Uterus (tissue), 4 donors: ENCODE measurements around the gene MSANTD3. TPM values are rescaled to one million over a fixed set of nuclear protein-coding genes. Genes with fewer than 3 reads are reported as not detected.

ENCODE experiments used
- DNase-seq, 2 donors: peaks; one replicate each; pipeline ENCODE4 v3.0.0-alpha.2; 2019 to 2020
- H3K27ac ChIP-seq, 2 donors: fragments of 200-600 bp; sonication (generic); 1 replicate in 1 of 2; 2 replicates in 1 of 2; pipeline ENCODE4 v1.5.1; 2016 to 2018
- H3K27me3 ChIP-seq, 2 donors: fragments of 200-600 bp; sonication (generic); one replicate each; pipeline ENCODE4 v1.5.1; 2018 to 2019; ENCODE audit warnings: control low read depth in 1 of 2
- H3K36me3 ChIP-seq, 2 donors: fragments of 200-600 bp; sonication (generic); one replicate each; pipeline ENCODE4 v1.5.1; 2019; ENCODE audit warnings: control low read depth in 1 of 2
- H3K4me1 ChIP-seq, 2 donors: fragments of 200-600 bp; sonication (generic); one replicate each; pipeline ENCODE4 v1.5.1; 2018 to 2019; ENCODE audit warnings: control low read depth in 1 of 2
- H3K4me3 ChIP-seq, 2 donors: fragments of 200-600 bp; sonication (generic); 1 replicate in 1 of 2; 2 replicates in 1 of 2; pipeline ENCODE4 v1.5.1; 2018 to 2019; ENCODE audit warnings: mild to moderate bottlenecking in 1 of 2
- H3K9me3 ChIP-seq, 2 donors: fragments of 200-600 bp; sonication (generic); one replicate each; pipeline ENCODE4 v1.5.1; 2019; ENCODE audit warnings: control low read depth in 1 of 2
- POLR2A ChIP-seq, 2 donors: fragments of 450-650 bp; IDR thresholded peaks; one replicate each; pipeline ENCODE4 v1.6.1; 2016; ENCODE audit warnings: antibody characterized with exemption in 2 of 2, mild to moderate bottlenecking in 1 of 2, moderate library complexity in 1 of 2
- intact Hi-C: fragments of 100-400 bp; cut with DNase I; formaldehyde crosslinking; loops from one replicate; pipeline ENCODE4 v1.15.1; 2023; ENCODE audit warnings: low total_unique reads
- total RNA-seq, 4 donors: library from RNA; depleted of rRNA in 3 of 4; stranded (reverse); fragments of >200 nt in 3 of 4; gene quantifications; one replicate each; pipeline versions ENCODE4 v1.1.0 to v1.2.4, GENCODE V29; 2014 to 2023
- TF ChIP-seq, protein P1 (sequence below), 4 experiments: fragments of 200-600 bp in 2 of 4; fragments of 450-650 bp in 2 of 4; sonication (generic) in 2 of 4; IDR thresholded peaks; one replicate each; pipeline ENCODE4 v1.5.1; 2016 to 2019; ENCODE audit warnings: antibody characterized with exemption in 4 of 4, mild to moderate bottlenecking in 2 of 4, moderate library complexity in 1 of 4
- donor health status: DM: yes; HTN: yes; CAD: no.

The MSANTD3 gene
- total RNA-seq, 4 donors from 2014 or later, result 7.4 to 28.1 (median 20.2) TPM

GRCh38 chr9:100425758-100426157 lies 1.2 kb upstream of the MSANTD3 start:
- Histone ChIP-seq H3K4me3 (no peak overlapping the region), H3K36me3 (no peaks in the 10 kb centered on the region), H3K9me3 (no peaks in the 10 kb centered on the region), H3K27me3 (no peaks in the 10 kb centered on the region), H3K27ac (no peak overlapping the region), H3K4me1 (peaks cover 9 to 10% of the 10 kb centered on the region in 2 donors)
- intact Hi-C loops, result loop anchor here (10.0 kb wide), 1 partner anchor 71 kb away; the partner anchor contains the start of gene TEX10
- TF ChIP-seq, protein P1, sequence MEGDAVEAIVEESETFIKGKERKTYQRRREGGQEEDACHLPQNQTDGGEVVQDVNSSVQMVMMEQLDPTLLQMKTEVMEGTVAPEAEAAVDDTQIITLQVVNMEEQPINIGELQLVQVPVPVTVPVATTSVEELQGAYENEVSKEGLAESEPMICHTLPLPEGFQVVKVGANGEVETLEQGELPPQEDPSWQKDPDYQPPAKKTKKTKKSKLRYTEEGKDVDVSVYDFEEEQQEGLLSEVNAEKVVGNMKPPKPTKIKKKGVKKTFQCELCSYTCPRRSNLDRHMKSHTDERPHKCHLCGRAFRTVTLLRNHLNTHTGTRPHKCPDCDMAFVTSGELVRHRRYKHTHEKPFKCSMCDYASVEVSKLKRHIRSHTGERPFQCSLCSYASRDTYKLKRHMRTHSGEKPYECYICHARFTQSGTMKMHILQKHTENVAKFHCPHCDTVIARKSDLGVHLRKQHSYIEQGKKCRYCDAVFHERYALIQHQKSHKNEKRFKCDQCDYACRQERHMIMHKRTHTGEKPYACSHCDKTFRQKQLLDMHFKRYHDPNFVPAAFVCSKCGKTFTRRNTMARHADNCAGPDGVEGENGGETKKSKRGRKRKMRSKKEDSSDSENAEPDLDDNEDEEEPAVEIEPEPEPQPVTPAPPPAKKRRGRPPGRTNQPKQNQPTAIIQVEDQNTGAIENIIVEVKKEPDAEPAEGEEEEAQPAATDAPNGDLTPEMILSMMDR (IDR thresholded peaks at IDR 0.05), result no peak
- no peak for TF ChIP-seq POLR2A (IDR thresholded peaks at IDR 0.05)
- DNase-seq, result no peak

DNA sequence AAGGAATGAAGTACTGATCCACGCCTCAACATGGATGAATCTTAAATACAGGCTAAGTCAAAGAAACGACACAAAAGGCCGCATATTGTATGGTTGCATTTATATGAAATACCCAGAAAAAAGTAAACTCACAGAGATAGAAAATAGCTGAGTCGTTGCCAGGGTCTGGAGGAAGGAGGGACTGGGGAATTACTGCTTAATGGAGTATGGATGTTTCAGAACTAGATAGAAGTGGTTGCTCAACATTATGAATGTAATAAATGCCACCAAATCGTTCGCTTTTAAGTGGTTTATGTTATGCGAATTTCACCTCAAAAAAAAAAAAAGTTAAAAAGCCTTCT lies 784 bp upstream of the MSANTD3 start:
- peak overlapping the region; percentile 58 for H3K4me3 ChIP-seq
- TF ChIP-seq POLR2A (IDR thresholded peaks at IDR 0.05), result no peak
- TF ChIP-seq, protein P1 (IDR thresholded peaks at IDR 0.05), result no peak
- peak overlapping the region; percentile 84 to 93 for H3K27ac ChIP-seq
- peaks cover 9 to 10% of the 10 kb centered on the region in 2 donors for H3K4me1 ChIP-seq
- intact Hi-C loops, result loop anchor here (10.0 kb wide), 1 partner anchor 71 kb away; the partner anchor contains the start of gene TEX10
- no peaks in the 10 kb centered on the region for H3K9me3 ChIP-seq
- no peaks in the 10 kb centered on the region for H3K27me3 ChIP-seq
- H3K36me3 ChIP-seq, result no peaks in the 10 kb centered on the region
- no peak for DNase-seq

GRCh38 chr9:100427366-100428263 lies 672 bp downstream of the MSANTD3 start:
- peak; percentile 47 to 66 for DNase-seq
- Histone ChIP-seq H3K4me3 (peak overlapping the region; percentile 71 to 83), H3K4me1 (peaks cover 9 to 10% of the 10 kb centered on the region in 2 donors), H3K9me3 (no peaks in the 10 kb centered on the region), H3K27ac (peak overlapping the region; percentile 93 to 97), H3K27me3 (no peaks in the 10 kb centered on the region), H3K36me3 (no peaks in the 10 kb centered on the region)
- intact Hi-C loops, result loop anchor here (10.0 kb wide), 1 partner anchor 73 kb away; the partner anchor contains the start of gene TEX10
- TF ChIP-seq, protein P1 (IDR thresholded peaks at IDR 0.05), result no peak
- no peak for TF ChIP-seq POLR2A (IDR thresholded peaks at IDR 0.05)

DNA sequence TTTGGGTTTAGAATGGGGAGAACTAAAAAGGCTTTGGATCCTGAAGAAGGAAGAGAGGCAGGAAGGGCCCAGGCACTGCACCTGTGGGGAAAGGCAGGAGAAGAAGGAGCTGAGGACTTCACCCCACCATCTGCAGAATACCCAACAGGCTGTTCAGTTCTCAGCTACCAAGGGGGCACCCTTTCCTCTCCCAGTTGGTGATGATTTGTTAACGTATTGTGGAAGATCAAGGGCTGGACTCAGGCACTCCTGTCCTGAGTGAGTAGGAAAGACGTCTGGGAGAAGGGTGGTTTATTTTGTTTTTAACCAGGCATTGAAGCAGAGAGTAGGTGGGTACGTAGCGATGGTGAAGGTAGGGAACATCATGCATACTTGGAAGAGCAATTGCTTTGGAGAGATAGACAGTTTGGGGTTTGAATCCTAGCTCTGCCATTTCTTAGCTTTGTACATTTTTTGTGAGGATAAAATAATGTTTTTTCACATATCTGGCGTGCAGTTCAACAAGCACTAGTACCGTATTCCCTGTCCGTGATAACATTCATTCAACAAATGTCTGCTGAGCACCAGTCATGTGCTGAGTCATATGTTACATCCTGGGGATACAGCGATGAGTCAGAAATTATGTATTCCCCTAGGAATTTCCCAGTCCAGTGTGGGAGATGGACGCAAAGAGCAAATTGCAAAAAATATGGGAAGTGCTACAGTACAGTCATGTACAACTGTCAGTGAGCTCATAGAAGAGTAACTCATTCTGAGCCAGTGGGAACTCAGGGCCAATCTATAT lies 2.1 kb downstream of the MSANTD3 start:
- peak; percentile 24 to 66 for DNase-seq
- TF ChIP-seq, protein P1 (IDR thresholded peaks at IDR 0.05), result no peak
- TF ChIP-seq POLR2A (IDR thresholded peaks at IDR 0.05), result peak in 1 of 2 donors; percentile 21
- Histone ChIP-seq H3K4me3 (no peak overlapping the region), H3K9me3 (no peaks in the 10 kb centered on the region), H3K4me1 (peaks cover 9 to 10% of the 10 kb centered on the region in 2 donors), H3K27me3 (no peaks in the 10 kb centered on the region), H3K27ac (peak overlapping the region; percentile 93 to 97), H3K36me3 (no peaks in the 10 kb centered on the region)
- intact Hi-C loops, result loop anchor here (10.0 kb wide), 1 partner anchor 74 kb away; the partner anchor contains the start of gene TEX10
